SJSA1 (cell line): ENCODE measurements around the gene C2orf66. TPM values are rescaled to one million over a fixed set of nuclear protein-coding genes. Genes with fewer than 3 reads are reported as not detected.

Experiments used
- DNase-seq, 2 experiments: peaks; one replicate each; pipeline ENCODE4 v3.0.0-alpha.2; 2015 to 2020; ENCODE audit warnings: low spot score in 2 of 2, low read depth in 1 of 2
- H3K27ac ChIP-seq: fragments of 250-450 bp; sonication (Bioruptor Pico); 2 replicates; pipeline ENCODE4 v1.5.1; 2020; ENCODE audit warnings: mild to moderate bottlenecking, moderate library complexity
- H3K27me3 ChIP-seq: fragments of 250-450 bp; sonication (Bioruptor Pico); replicated peaks from 2 replicates; pipeline ENCODE4 v1.5.1; 2020; ENCODE audit warnings: mild to moderate bottlenecking, moderate library complexity
- H3K36me3 ChIP-seq: fragments of 250-450 bp; sonication (Bioruptor Pico); 2 replicates; pipeline ENCODE4 v1.5.1; 2020; ENCODE audit warnings: mild to moderate bottlenecking
- H3K4me1 ChIP-seq: fragments of 250-450 bp; sonication (Bioruptor Pico); replicated peaks from 2 replicates; pipeline ENCODE4 v1.6.1; 2021; ENCODE audit warnings: mild to moderate bottlenecking
- H3K4me3 ChIP-seq: fragments of 250-450 bp; sonication (Bioruptor Pico); 2 replicates; pipeline ENCODE4 v1.5.1; 2020; ENCODE audit warnings: mild to moderate bottlenecking
- H3K9me3 ChIP-seq: fragments of 250-450 bp; sonication (Bioruptor Pico); replicated peaks from 2 replicates; pipeline ENCODE4 v1.5.1; 2020; ENCODE audit warnings: mild to moderate bottlenecking
- total RNA-seq: library from RNA; depleted of rRNA; stranded (reverse); fragments of >200 nt; shearing (Covaris generic); gene quantifications from 2 replicates; pipeline ENCODE4 v1.2.3, GENCODE V29; 2014; rRNA removed

The C2orf66 gene
- total RNA-seq, 1 experiment from 2014 or later, result 0.05 TPM

- no peak for DNase-seq
- no peak overlapping the region for H3K4me3 ChIP-seq
- H3K4me1 ChIP-seq, result no peaks in the 10 kb centered on the region
- no peaks in the 10 kb centered on the region for H3K9me3 ChIP-seq
- no peaks in the 10 kb centered on the region; the same call in 1 of the 2 replicates for H3K27me3 ChIP-seq
- H3K36me3 ChIP-seq, result no peaks in the 10 kb centered on the region
- H3K27ac ChIP-seq, result no peak overlapping the region
Measured at GRCh38 chr2:196808083-196808665, 981 bp downstream of the C2orf66 start.

- H3K27ac ChIP-seq, result no peak overlapping the region
Measured at GRCh38 chr2:196804381-196804780, 4.8 kb downstream of the C2orf66 start.

GRCh38 chr2:196802401-196802800 is 6.8 kb downstream of the C2orf66 start:
- H3K27me3 ChIP-seq, result no peaks in the 10 kb centered on the region
- no peak overlapping the region for H3K27ac ChIP-seq
- no peaks in the 10 kb centered on the region for H3K9me3 ChIP-seq
- H3K36me3 ChIP-seq, result peaks cover 5% of the 10 kb centered on the region
- peaks cover 7% of the 10 kb centered on the region; the same call in 1 of the 2 replicates for H3K4me1 ChIP-seq
- no peak for DNase-seq
- no peak overlapping the region for H3K4me3 ChIP-seq

More at GRCh38 chr2:196804381-196804780, 4.8 kb downstream of the C2orf66 start:
- Histone ChIP-seq H3K36me3 (no peaks in the 10 kb centered on the region), H3K4me3 (no peak overlapping the region), H3K4me1 (peaks cover 7% of the 10 kb centered on the region; the same call in 1 of the 2 replicates), H3K9me3 (no peaks in the 10 kb centered on the region), H3K27me3 (no peaks in the 10 kb centered on the region)
- no peak for DNase-seq

GRCh38 chr2:196801674-196802261 is 7.4 kb downstream of the C2orf66 start:
- H3K4me3 ChIP-seq, result no peak overlapping the region
- H3K27ac ChIP-seq, result no peak overlapping the region
- DNase-seq, result no peak
- no peaks in the 10 kb centered on the region for H3K9me3 ChIP-seq
- peaks cover 11% of the 10 kb centered on the region for H3K36me3 ChIP-seq
- H3K27me3 ChIP-seq, result no peaks in the 10 kb centered on the region
- H3K4me1 ChIP-seq, result peaks cover 7% of the 10 kb centered on the region; the same call in 1 of the 2 replicates

- Histone ChIP-seq H3K9me3 (no peaks in the 10 kb centered on the region), H3K27ac (peak overlapping the region; percentile 42), H3K27me3 (no peaks in the 10 kb centered on the region), H3K36me3 (peaks cover 32% of the 10 kb centered on the region), H3K4me3 (peak overlapping the region; percentile 53), H3K4me1 (peaks cover 7% of the 10 kb centered on the region; the same call in 1 of the 2 replicates)
- no peak for DNase-seq
Measured at GRCh38 chr2:196798980-196799379, 10.2 kb downstream of the C2orf66 start.

- H3K27ac ChIP-seq, result no peak overlapping the region
- DNase-seq, result no peak
- H3K4me3 ChIP-seq, result no peak overlapping the region
- H3K27me3 ChIP-seq, result no peaks in the 10 kb centered on the region
- no peaks in the 10 kb centered on the region for H3K9me3 ChIP-seq
- H3K36me3 ChIP-seq, result peaks cover 84% of the 10 kb centered on the region
- no peaks in the 10 kb centered on the region for H3K4me1 ChIP-seq
Measured at GRCh38 chr2:196792865-196793264, 16.3 kb downstream of the C2orf66 start.

GRCh38 chr2:196783431-196784094 is 25.6 kb downstream of the C2orf66 start:
- no peak for DNase-seq
- H3K9me3 ChIP-seq, result no peaks in the 10 kb centered on the region
- no peak overlapping the region for H3K27ac ChIP-seq
- no peaks in the 10 kb centered on the region for H3K27me3 ChIP-seq
- peaks cover 87% of the 10 kb centered on the region for H3K36me3 ChIP-seq
- no peak overlapping the region for H3K4me3 ChIP-seq
- no peaks in the 10 kb centered on the region for H3K4me1 ChIP-seq

GRCh38 chr2:196767101-196767500 is 42.1 kb downstream of the C2orf66 start:
- no peak for DNase-seq
- Histone ChIP-seq H3K27ac (no peak overlapping the region), H3K36me3 (peaks cover 72% of the 10 kb centered on the region), H3K4me1 (no peaks in the 10 kb centered on the region), H3K27me3 (no peaks in the 10 kb centered on the region), H3K4me3 (no peak overlapping the region), H3K9me3 (no peaks in the 10 kb centered on the region)

GRCh38 chr2:196759378-196759706 is 49.8 kb downstream of the C2orf66 start:
- no peaks in the 10 kb centered on the region for H3K4me1 ChIP-seq
- no peak overlapping the region for H3K4me3 ChIP-seq
- no peaks in the 10 kb centered on the region for H3K9me3 ChIP-seq
- H3K27ac ChIP-seq, result no peak overlapping the region
- DNase-seq, result no peak
- no peaks in the 10 kb centered on the region for H3K27me3 ChIP-seq
- H3K36me3 ChIP-seq, result peaks cover 16% of the 10 kb centered on the region

GRCh38 chr2:196758474-196759377 is 50.4 kb downstream of the C2orf66 start:
- Histone ChIP-seq H3K4me1 (no peaks in the 10 kb centered on the region), H3K4me3 (no peak overlapping the region), H3K36me3 (peaks cover 9% of the 10 kb centered on the region), H3K9me3 (no peaks in the 10 kb centered on the region), H3K27me3 (no peaks in the 10 kb centered on the region), H3K27ac (no peak overlapping the region)
- peak in 1 of 2 experiments; percentile 10 for DNase-seq

Other genes starting within 250 kb of the C2orf66 start
- 2.7 and 3.5 TPM in 2 replicates for gene HECW2, start 215.8 kb downstream of the C2orf66 start, total RNA-seq
- gene CCDC150, start 169.6 kb downstream of the C2orf66 start, total RNA-seq, result 12.2 and 15.3 TPM in 2 replicates
- gene GTF3C3, start 9.7 kb downstream of the C2orf66 start, total RNA-seq, result 43.4 and 48.6 TPM in 2 replicates
- gene PGAP1, start 117.4 kb upstream of the C2orf66 start, total RNA-seq, result 4.4 and 4.6 TPM in 2 replicates